Activated naive CD8-positive, alpha-beta T cell treated with anti-CD3 and anti-CD28 coated beads, Interleukin-2, amount 50 U/mL, for 16 hours (primary cell): ENCODE measurements around the gene DRD3.

ENCODE experiments used
- DNase-seq: peaks from one replicate; pipeline ENCODE4 v3.0.0-alpha.2; 2020; ENCODE audit warnings: low read depth, low spot score

DRD3 gene

DNA sequence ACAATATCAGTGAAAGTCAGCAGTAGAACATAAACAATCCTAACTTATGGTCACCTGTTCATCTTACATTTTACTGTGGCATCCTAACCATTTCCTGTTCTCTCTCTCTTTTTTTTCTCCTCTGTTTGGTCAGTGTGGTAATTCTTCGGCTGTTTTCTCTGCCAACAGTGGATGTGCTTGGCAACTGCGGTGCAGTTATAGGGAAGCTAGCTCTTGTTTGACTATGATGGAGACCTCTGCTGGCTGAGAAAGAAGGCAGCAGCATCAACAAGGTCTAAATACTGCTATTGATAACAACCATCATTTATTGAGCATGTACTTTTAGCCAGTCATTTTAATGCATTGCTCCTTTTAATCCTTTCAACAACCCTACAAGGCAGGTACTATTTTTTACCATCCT lies 723 bp upstream of the DRD3 start:
- no peak for DNase-seq

GRCh38 chr3:114176890-114177289 lies 2.0 kb downstream of the DRD3 start:
- DNase-seq: no peak

DNA sequence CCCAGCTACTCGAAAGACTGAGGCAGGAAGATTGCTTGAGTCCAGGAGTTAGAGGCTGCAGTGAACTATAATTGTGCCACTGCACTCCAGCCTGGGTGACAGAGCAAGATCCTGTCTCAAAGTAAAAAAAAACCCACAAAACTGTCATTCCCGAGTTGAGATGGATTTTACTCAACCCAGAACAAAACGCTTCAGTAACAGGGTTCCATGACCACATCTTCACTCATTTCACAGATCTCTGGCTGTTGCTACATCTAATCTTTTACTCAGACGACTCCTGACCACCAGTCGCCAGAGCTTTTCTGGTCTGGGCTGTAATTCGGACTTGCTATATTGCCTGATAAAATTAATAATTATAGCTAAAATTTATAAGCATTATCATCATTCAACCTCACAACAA lies 2.4 kb downstream of the DRD3 start:
- DNase-seq: no peak

DNA sequence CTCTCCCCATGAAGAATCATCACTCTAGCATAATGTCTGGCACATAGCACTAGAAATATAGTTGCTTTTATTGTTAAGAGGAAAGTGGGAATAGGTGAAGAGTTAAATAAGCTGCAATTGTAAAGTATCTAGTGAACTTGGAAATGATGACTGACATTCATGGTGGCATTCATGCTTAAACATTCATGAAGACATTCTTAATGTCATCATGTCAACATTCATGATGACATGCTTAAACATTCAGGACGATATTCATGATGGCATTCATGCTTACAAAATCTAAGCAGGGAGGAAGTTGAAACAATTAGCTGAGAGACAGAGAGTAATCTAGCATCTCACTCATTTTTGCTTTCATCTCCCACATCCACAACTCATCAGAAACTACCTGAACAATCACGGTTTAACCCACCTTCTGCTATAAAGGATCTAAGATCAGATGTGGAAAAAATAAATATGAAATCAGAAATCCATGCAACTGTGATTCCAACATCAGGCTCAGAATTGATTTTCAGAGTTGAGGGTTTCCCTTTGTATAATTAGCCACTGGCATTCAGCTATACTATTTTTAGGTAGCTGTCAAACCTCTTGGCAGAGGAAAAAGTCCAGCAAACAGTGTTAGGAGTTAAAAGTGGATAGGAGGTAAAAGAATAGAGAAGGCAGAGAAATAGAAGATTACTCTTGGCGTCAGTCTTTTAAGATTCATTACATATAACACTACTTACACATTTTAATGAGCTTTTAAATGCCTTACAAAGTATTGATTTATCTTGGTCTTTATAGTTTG lies 3.5 kb downstream of the DRD3 start:
- DNase-seq: no peak

GRCh38 chr3:114171677-114172076 lies 7.2 kb downstream of the DRD3 start:
- no peak for DNase-seq

- DNase-seq: no peak
Measured at GRCh38 chr3:114168150-114168549, 10.7 kb downstream of the DRD3 start.

- no peak for DNase-seq
Measured at GRCh38 chr3:114157321-114157720, 21.5 kb downstream of the DRD3 start.

GRCh38 chr3:114155370-114155821 lies 23.5 kb downstream of the DRD3 start:
- no peak for DNase-seq

DNA sequence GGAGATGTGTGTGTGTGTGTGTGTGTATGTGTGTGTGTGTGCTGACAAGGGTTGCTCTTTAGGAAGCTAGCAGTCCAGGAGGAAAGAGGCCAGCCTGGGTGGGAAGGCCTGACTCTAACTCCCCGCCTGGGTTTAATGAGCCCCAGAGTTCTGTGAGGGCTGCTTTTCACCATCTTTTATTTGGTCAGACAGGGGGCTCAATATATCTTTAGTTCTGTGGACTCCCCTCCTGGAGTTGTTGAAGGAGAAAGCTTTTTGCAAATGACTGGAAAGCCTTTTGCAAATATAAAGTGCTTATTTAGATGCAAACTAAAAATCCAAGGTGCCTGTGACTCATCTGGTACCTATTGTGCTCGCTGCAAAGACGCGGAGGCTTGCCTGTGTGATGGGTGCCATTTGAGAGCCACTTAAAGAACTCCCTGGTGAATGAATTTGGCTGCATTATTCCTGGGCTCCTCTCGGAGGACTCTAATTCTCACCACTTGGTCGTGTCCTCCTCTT lies 24.5 kb downstream of the DRD3 start:
- no peak for DNase-seq

DNA sequence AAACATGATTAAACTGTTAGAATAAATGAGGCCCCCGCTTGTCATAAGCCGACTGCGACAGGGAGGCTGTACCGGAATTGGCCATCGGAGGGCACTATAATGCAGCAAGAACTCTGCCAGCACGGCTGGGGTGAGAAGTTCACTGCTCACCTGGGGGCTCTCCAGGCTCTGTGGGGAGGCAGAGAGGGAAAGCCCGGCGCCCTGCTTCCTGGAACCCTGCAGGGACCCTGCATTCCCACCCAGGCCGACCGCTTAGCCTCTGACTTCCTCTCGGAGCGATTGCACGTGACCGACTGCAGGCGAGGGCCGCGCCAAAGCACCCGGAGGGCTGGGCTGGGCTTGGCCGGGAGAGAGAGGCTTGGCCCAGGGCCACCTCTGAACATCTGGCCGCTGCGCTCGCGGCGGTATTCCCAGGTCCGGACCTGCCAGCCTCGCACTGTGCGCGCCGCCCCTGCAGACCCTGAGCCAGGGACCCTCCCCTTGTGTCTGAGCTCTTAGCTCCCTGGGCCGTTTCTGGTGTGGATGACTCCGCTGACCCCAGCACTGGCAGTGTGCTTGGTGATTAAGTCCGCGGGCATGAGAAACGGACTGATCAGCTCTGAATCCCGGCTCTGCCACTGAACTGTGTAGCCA lies 26.2 kb downstream of the DRD3 start:
- DNase-seq: peak; percentile 68

GRCh38 chr3:114151091-114151490 lies 27.8 kb downstream of the DRD3 start:
- no peak for DNase-seq

GRCh38 chr3:114147251-114147650 lies 31.6 kb downstream of the DRD3 start:
- no peak for DNase-seq

DNA sequence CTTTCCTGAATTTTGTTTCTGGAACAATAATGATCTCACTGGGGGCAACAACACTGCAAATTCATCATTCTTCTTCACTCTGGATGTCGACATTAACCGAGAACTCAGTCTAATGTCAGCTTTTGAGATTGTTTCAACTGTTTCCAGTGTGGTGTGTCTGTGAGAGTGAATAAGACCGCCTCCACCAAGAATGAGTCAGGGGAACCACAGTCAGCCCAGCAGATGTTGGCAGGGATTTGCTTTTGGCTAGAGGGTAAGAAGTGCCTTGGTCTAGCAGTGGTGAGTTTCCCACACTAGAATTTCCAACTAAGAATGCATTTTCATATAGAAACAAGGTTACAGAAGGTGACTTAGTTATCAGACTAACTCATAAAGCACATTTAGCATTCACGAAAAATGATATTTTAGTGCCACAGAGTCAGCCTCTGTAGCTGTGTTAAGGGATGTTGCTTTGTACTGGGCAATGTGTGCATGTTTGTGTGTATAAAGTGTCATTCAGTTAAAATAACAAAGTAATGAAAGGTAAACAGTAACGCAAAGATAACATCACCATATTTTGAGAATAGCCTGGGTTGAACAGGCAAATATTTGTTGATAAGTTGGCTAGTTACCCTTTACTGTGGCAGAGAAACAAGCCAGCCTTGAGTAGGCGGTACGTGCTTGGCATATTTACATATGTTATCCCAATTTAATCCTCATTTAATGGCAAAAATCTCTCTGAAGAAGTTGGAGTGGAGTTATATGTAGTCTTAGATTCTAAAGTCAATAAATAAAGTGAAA lies 33.8 kb downstream of the DRD3 start:
- DNase-seq: no peak

DNA sequence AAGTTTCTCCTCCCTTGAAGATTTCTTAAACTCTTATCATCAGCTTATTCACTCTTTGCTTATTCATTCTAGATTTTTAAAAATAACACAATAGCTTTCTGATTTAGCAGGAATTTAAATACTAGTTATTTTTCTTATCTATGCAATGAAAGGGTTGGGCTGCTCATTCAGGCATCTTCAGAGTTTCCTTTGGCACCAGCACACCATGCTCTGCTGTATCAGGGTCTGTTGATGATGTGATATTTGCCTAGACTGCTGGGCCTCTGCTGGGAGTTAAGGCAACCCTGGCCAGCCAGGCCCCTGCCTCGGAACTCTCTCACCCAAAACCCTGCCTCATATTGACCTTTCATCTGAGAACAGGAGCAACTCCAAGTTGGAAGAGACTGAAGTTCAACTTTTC lies 35.0 kb downstream of the DRD3 start:
- no peak for DNase-seq

GRCh38 chr3:114139836-114140235 lies 39.0 kb downstream of the DRD3 start:
- DNase-seq: no peak

- no peak for DNase-seq
Measured at GRCh38 chr3:114133947-114134346, 44.9 kb downstream of the DRD3 start.

DNA sequence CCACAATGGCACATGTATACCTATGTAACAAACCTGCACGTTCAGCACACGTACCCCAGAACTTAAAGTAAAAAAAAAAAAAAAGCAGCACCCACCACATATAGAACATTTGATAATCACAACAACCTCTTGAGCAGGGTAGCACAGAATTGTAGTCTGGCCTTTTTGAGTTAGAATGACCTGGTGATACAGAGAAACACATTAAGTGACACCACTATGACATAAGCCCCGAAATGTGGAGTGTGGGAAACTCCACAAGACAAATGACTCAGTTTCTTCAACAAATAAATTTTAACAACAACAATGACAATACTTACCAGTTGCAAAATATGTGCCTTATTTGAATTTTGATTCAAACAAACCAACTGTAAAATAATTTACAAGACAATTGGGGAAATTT lies 46.4 kb downstream of the DRD3 start:
- no peak for DNase-seq

- no peak for DNase-seq
Measured at GRCh38 chr3:114128826-114129225, 50.0 kb downstream of the DRD3 start.

DNA sequence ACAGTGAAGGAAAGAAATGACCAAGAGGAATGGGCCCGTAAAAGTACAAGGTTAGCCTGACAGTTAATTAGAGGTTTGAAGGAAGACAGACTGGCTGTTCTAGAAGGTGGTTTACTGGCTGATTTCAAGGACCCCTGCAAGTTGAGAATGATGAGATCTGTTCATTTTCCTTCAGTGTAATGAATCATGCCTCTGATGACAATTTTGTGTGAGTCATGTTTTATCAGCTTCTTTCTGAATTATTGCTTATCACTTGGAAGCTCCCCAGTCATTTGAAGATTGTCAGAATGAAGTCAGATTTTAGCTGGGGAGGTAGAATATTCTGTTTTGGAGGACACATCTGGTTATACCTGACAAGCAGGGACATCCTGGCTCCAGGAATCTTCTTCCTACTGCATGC lies 50.6 kb downstream of the DRD3 start:
- no peak for DNase-seq

GRCh38 chr3:114127517-114127916 lies 51.3 kb downstream of the DRD3 start:
- DNase-seq: no peak

DNA sequence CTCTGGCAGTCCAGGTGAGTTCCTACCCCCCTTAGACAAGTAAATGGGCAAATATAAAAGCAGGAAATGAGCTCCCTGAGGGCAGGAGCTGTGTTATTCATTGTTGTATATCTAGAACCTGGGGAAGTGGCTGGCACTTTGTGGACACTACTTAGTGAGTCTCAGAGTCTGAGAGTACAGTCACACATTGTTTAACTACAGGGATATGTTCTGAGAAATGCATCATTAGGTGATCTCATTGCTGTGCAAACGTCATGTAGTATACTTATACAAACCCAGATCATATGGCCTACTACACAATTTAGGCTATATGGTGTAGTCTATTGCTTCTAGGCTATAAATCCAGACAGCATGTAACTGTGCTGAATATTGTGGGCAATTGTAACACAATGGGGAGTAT lies 52.4 kb downstream of the DRD3 start:
- DNase-seq: no peak

GRCh38 chr3:114122027-114122709 lies 56.7 kb downstream of the DRD3 start:
- DNase-seq: no peak
